Measurements from ENCODE around the gene SEC14L5. TPM values are rescaled to one million over a fixed set of nuclear protein-coding genes. Genes with fewer than 3 reads are reported as not detected.
"Not testable (repeated sequence)": the region's sequence is repeated elsewhere in the genome, so short reads cannot be mapped to it uniquely, and the experiment has no call there.

SEC14L5 gene
- total RNA-seq, 5 donors from 2014 or later (not counting 1 experiment from before 2014, with no cell fraction given), result 0.05 TPM; not detected in 4

DNA sequence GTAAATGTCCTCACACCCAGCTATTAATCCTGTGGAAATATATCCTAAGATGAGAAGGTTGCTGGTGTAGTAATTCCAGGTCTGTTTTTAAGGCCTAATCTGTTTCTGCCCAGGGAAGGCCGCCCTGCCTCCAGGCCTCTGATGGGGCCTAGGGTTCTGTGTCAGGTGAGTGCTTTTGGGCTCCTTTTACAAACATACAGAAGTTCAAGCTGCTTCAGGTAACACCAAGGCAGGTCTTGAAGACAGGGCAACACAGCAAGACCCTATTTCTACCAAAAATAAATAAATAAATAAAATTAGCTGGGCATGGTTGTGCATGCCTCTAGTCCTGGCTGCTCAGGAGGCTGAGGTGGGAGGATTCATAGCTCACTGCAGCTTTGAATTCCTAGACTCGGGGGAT is 30.5 kb upstream of the SEC14L5 start:
- H3K4me3 Mint-ChIP-seq, result no peak overlapping the region
- Histone ChIP-seq H3K27me3 (replicated peaks in 1 of 2; ENCODE audit: control insufficient read depth in 2 of 2, extremely low read depth in 1 of 2, insufficient read depth in 2 of 2, low read length in 1 of 2) (peaks cover 0 to 25% of the 10 kb centered on the region in 2 experiments), H3K4me1 (ENCODE audit: control insufficient read depth in 1 of 2, extremely low read depth in 1 of 2, insufficient read depth in 2 of 2, low read length in 2 of 2) (no peaks in the 10 kb centered on the region), H3K4me3 (ENCODE audit: control insufficient read depth in 1 of 2, extremely low read depth in 1 of 2, low read length in 1 of 2) (no peak overlapping the region), H3K27ac (ENCODE audit: low read length) (no peak overlapping the region), H3K36me3 (ENCODE audit: control insufficient read depth in 2 of 2, extremely low read depth in 1 of 2, insufficient read depth in 1 of 2, low read length in 1 of 2) (no peaks in the 10 kb centered on the region), H3K9me3 (no peaks in the 10 kb centered on the region)
- DNase-seq (no peak), ATAC-seq (replicated peaks in 1 of 4) (no peak)
- peaks cover 6 to 8% of the 10 kb centered on the region in 2 donors for H3K27me3 Mint-ChIP-seq
- H3K36me3 Mint-ChIP-seq, result peaks cover 7% of the 10 kb centered on the region
- H3K9me3 Mint-ChIP-seq, result peaks cover 5 to 12% (median 12%) of the 10 kb centered on the region in 3 donors
- WGBS (ENCODE audit: insufficient coverage), result 100% methylated on average over 1 of the region's 2 CpGs
- no peak overlapping the region for H3K27ac Mint-ChIP-seq
- ChIA-PET CTCF (no interaction called here), POLR2A (no interaction called here)
- H3K4me1 Mint-ChIP-seq, result no peaks in the 10 kb centered on the region

DNA sequence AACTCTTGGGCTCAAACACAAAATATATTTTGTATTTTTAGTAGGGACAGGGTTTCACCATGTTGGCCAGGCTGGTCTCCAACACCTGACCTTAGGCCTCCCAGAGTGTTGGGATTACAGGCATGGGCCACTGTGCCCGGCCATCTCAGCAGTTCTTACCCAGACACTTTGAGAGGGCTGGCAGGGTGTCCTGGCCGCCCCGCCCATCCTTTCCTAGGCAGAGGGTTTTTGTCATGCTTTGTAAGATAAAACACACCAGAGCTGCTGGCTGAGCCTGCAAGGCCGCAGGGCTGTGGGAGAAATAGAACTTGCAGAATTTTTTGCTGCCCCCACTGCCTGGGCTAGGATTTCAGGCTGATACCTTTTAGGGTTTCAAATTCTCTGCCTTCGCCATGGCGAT is 29.9 kb upstream of the SEC14L5 start:
- no peak for ATAC-seq (replicated peaks in 1 of 4)
- Mint-ChIP-seq H3K9me3 (peaks cover 5 to 12% (median 12%) of the 10 kb centered on the region in 3 donors), H3K27me3 (peaks cover 6 to 10% of the 10 kb centered on the region in 2 donors), H3K36me3 (peaks cover 7% of the 10 kb centered on the region), H3K4me1 (no peaks in the 10 kb centered on the region), H3K27ac (no peak overlapping the region), H3K4me3 (no peak overlapping the region)
- Histone ChIP-seq H3K36me3 (ENCODE audit: control insufficient read depth in 2 of 2, extremely low read depth in 1 of 2, insufficient read depth in 1 of 2, low read length in 1 of 2) (no peaks in the 10 kb centered on the region), H3K4me3 (ENCODE audit: control insufficient read depth in 1 of 2, extremely low read depth in 1 of 2, low read length in 1 of 2) (no peak overlapping the region), H3K9me3 (no peaks in the 10 kb centered on the region), H3K27me3 (replicated peaks in 1 of 2; ENCODE audit: control insufficient read depth in 2 of 2, extremely low read depth in 1 of 2, insufficient read depth in 2 of 2, low read length in 1 of 2) (peaks cover 0 to 26% of the 10 kb centered on the region in 2 experiments), H3K27ac (ENCODE audit: low read length) (no peak overlapping the region), H3K4me1 (ENCODE audit: control insufficient read depth in 1 of 2, extremely low read depth in 1 of 2, insufficient read depth in 2 of 2, low read length in 2 of 2) (no peaks in the 10 kb centered on the region)
- no peak for DNase-seq
- ChIA-PET POLR2A (no interaction called here), CTCF (interaction anchor here in 1 of 2 donors (0.6 kb wide), 1 partner anchor 476 kb away, joined by 5 read pairs; no protein-coding TSS in a partner anchor)
- WGBS (ENCODE audit: insufficient coverage), result 89% methylated on average over 3 of the region's 6 CpGs

- peaks cover 0 to 31% of the 10 kb centered on the region in 2 experiments for H3K27me3 ChIP-seq (replicated peaks in 1 of 2; ENCODE audit: control insufficient read depth in 2 of 2, extremely low read depth in 1 of 2, insufficient read depth in 2 of 2, low read length in 1 of 2)
- H3K36me3 ChIP-seq (ENCODE audit: control insufficient read depth in 2 of 2, extremely low read depth in 1 of 2, insufficient read depth in 1 of 2, low read length in 1 of 2); H3K4me3 ChIP-seq (ENCODE audit: control insufficient read depth in 1 of 2, extremely low read depth in 1 of 2, low read length in 1 of 2); H3K36me3 Mint-ChIP-seq; POLR2A ChIA-PET; H3K4me1 Mint-ChIP-seq; ATAC-seq (replicated peaks in 1 of 4); DNase-seq; H3K9me3 ChIP-seq; H3K4me1 ChIP-seq (ENCODE audit: control insufficient read depth in 1 of 2, extremely low read depth in 1 of 2, insufficient read depth in 2 of 2, low read length in 2 of 2); H3K4me3 Mint-ChIP-seq; CTCF ChIA-PET; H3K27ac Mint-ChIP-seq; H3K27ac ChIP-seq (ENCODE audit: low read length): not testable (repeated sequence)
- H3K9me3 Mint-ChIP-seq, result peaks cover 5 to 12% (median 12%) of the 10 kb centered on the region in 3 donors
- peaks cover 11 to 21% of the 10 kb centered on the region in 2 donors for H3K27me3 Mint-ChIP-seq
- WGBS (ENCODE audit: insufficient coverage), result no CpG with 5 or more reads among the region's 4 CpGs
These were observed 28.5 kb upstream of the SEC14L5 start for GRCh38 chr16:4929619-4930018.

GRCh38 chr16:4931381-4931780 is 26.7 kb upstream of the SEC14L5 start:
- H3K27ac ChIP-seq (ENCODE audit: low read length), result no peak overlapping the region
- peaks cover 0 to 4% (median 0%) of the 10 kb centered on the region in 3 donors for H3K4me1 Mint-ChIP-seq
- no peak for DNase-seq
- ChIA-PET POLR2A (no interaction called here), CTCF (no interaction called here)
- H3K27me3 ChIP-seq (replicated peaks in 1 of 2; ENCODE audit: control insufficient read depth in 2 of 2, extremely low read depth in 1 of 2, insufficient read depth in 2 of 2, low read length in 1 of 2), result peaks cover 0 to 45% of the 10 kb centered on the region in 2 experiments
- H3K27ac Mint-ChIP-seq, result no peak overlapping the region
- no peak overlapping the region for H3K4me3 Mint-ChIP-seq
- 94% methylated on average over 9 of the region's 11 CpGs for WGBS (ENCODE audit: insufficient coverage)
- H3K4me1 ChIP-seq (ENCODE audit: control insufficient read depth in 1 of 2, extremely low read depth in 1 of 2, insufficient read depth in 2 of 2, low read length in 2 of 2), result peaks cover 0 to 8% of the 10 kb centered on the region in 2 experiments
- H3K4me3 ChIP-seq (ENCODE audit: control insufficient read depth in 1 of 2, extremely low read depth in 1 of 2, low read length in 1 of 2), result no peak overlapping the region
- no peaks in the 10 kb centered on the region for H3K36me3 ChIP-seq (ENCODE audit: control insufficient read depth in 2 of 2, extremely low read depth in 1 of 2, insufficient read depth in 1 of 2, low read length in 1 of 2)
- peaks cover 7% of the 10 kb centered on the region for H3K36me3 Mint-ChIP-seq
- ATAC-seq (replicated peaks in 1 of 4), result no peak
- peaks cover 5 to 8% (median 7%) of the 10 kb centered on the region in 3 donors for H3K9me3 Mint-ChIP-seq
- H3K27me3 Mint-ChIP-seq, result peaks cover 20 to 31% of the 10 kb centered on the region in 2 donors
- no peaks in the 10 kb centered on the region for H3K9me3 ChIP-seq

DNA sequence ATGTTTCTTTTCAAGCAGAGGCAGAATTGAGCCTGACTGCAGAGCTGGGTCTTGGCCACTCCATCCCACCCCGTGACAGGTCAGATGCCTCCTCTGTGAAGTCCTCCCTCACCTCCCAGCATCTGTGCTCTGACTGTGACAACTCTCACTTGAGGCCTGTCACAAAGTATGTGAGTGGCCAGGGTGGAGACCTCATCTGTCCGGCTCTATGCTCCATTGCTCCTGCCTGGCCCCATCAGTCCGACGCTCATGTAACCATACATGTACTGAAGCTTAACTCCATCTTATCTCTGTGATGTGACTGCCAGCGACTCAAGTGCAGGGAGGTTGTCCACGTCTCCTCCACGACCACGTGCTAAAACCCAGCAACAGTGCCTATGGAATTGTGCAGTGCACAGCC is 24.7 kb upstream of the SEC14L5 start:
- ChIA-PET POLR2A (no interaction called here), CTCF (interaction anchor here in 1 of 2 donors (0.7 kb wide), 1 partner anchor 1161 kb away, joined by 4 read pairs; no protein-coding TSS in a partner anchor)
- no peaks in the 10 kb centered on the region for H3K36me3 ChIP-seq (ENCODE audit: control insufficient read depth in 2 of 2, extremely low read depth in 1 of 2, insufficient read depth in 1 of 2, low read length in 1 of 2)
- peaks cover 0 to 54% of the 10 kb centered on the region in 2 experiments for H3K27me3 ChIP-seq (replicated peaks in 1 of 2; ENCODE audit: control insufficient read depth in 2 of 2, extremely low read depth in 1 of 2, insufficient read depth in 2 of 2, low read length in 1 of 2)
- no peak for DNase-seq
- no peaks in the 10 kb centered on the region for H3K9me3 ChIP-seq
- peaks cover 0 to 12% of the 10 kb centered on the region in 2 experiments for H3K4me1 ChIP-seq (ENCODE audit: control insufficient read depth in 1 of 2, extremely low read depth in 1 of 2, insufficient read depth in 2 of 2, low read length in 2 of 2)
- no peak for ATAC-seq (replicated peaks in 1 of 4)
- Mint-ChIP-seq H3K4me3 (no peak overlapping the region), H3K9me3 (no peaks in the 10 kb centered on the region), H3K27me3 (peaks cover 32 to 48% of the 10 kb centered on the region in 2 donors), H3K36me3 (no peaks in the 10 kb centered on the region), H3K4me1 (peaks cover 4 to 13% (median 4%) of the 10 kb centered on the region in 3 donors), H3K27ac (no peak overlapping the region)
- no peak overlapping the region for H3K4me3 ChIP-seq (ENCODE audit: control insufficient read depth in 1 of 2, extremely low read depth in 1 of 2, low read length in 1 of 2)
- H3K27ac ChIP-seq (ENCODE audit: low read length), result no peak overlapping the region
- 74% methylated on average over 7 of the region's 8 CpGs for whole genome bisulfite sequencing (ENCODE audit: insufficient coverage)

DNA sequence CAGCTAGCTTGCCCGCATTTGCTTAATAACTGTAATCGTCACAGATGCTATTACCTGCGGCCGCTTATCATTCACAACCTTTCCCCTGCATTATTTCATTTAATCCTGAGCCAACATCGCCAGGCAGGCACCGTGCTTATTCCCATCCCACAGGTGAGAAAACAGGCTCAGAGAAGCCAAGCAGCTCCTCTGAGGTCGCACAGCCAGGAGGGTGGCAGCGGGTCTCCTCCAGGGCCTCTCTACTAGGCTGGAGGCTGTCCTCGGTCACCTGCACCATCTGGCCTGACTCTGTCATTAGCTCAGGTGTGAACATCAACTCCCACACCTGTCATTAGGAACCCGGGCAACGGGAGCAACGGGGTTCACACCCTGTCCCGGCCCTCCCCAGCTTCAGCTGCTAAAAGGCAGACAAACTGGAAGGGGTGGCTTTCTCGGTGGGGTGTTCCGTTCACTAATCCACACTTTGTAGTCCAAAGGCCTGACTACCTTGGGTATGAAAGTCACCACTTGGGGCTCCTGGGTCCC is 24.2 kb upstream of the SEC14L5 start:
- H3K4me3 ChIP-seq (ENCODE audit: control insufficient read depth in 1 of 2, extremely low read depth in 1 of 2, low read length in 1 of 2), result no peak overlapping the region
- Mint-ChIP-seq H3K4me1 (peaks cover 4 to 13% (median 4%) of the 10 kb centered on the region in 3 donors), H3K27me3 (peaks cover 36 to 53% of the 10 kb centered on the region in 2 donors), H3K27ac (no peak overlapping the region), H3K36me3 (no peaks in the 10 kb centered on the region), H3K4me3 (no peak overlapping the region), H3K9me3 (no peaks in the 10 kb centered on the region)
- no peak for DNase-seq
- peaks cover 0 to 12% of the 10 kb centered on the region in 2 experiments for H3K4me1 ChIP-seq (ENCODE audit: control insufficient read depth in 1 of 2, extremely low read depth in 1 of 2, insufficient read depth in 2 of 2, low read length in 2 of 2)
- CTCF ChIA-PET, result no interaction called here
- H3K27ac ChIP-seq (ENCODE audit: low read length), result no peak overlapping the region
- no peak for ATAC-seq (replicated peaks in 1 of 4)
- H3K27me3 ChIP-seq (replicated peaks in 1 of 2; ENCODE audit: control insufficient read depth in 2 of 2, extremely low read depth in 1 of 2, insufficient read depth in 2 of 2, low read length in 1 of 2), result peaks cover 0 to 57% of the 10 kb centered on the region in 2 experiments
- H3K9me3 ChIP-seq, result no peaks in the 10 kb centered on the region
- POLR2A ChIA-PET, result no interaction called here
- H3K36me3 ChIP-seq (ENCODE audit: control insufficient read depth in 2 of 2, extremely low read depth in 1 of 2, insufficient read depth in 1 of 2, low read length in 1 of 2), result no peaks in the 10 kb centered on the region
- 87% methylated on average over 14 of the region's 15 CpGs for whole genome bisulfite sequencing (ENCODE audit: insufficient coverage)

Data from T-cell (primary cell).